Measurements from ENCODE around the gene PTEN.

- no peak for TF ChIP-seq CTCF (IDR thresholded peaks at IDR 0.05)
- no peak for TF ChIP-seq POLR2AphosphoS5 (IDR thresholded peaks at IDR 0.05)
- TF ChIP-seq EP300 (IDR thresholded peaks at IDR 0.05): no peak
Observed at GRCh38 chr10:87847550-87847949, 15.9 kb upstream of the PTEN start.

Data from sigmoid colon (tissue), 4 donors.